OCI-LY7 (cell line): ENCODE data around the gene DGAT2. TPM values are rescaled to one million over a fixed set of nuclear protein-coding genes. Genes with fewer than 3 reads are reported as not detected.

Experiments used
- BruUV-seq: library from RNA; stranded (reverse); fragments of 400-500 nt; replicated peaks from 2 replicates; lab custom pipeline; 2021; lab: Mats Ljungman, UMichigan
- CTCF ChIA-PET: fragments of 300-600 bp; sonication (Branson Sonifier 250); formaldehyde crosslinking; loops from one replicate; lab custom pipeline; 2022; ENCODE audit warnings: antibody characterized with exemption; ENCODE audit not compliant: unreplicated experiment; lab: Charles Lee
- POLR2A ChIA-PET: fragments of 300-600 bp; sonication (Branson Sonifier 250); formaldehyde crosslinking; loops from one replicate; lab custom pipeline; 2022; ENCODE audit warnings: antibody characterized with exemption; lab: Charles Lee
- DNase-seq: peaks from one replicate; pipeline ENCODE4 v3.0.0-alpha.2; 2015; ENCODE audit warnings: low spot score
- H2AFZ ChIP-seq: fragments of 200-600 bp; sonication (generic), shearing (Covaris generic); 2 replicates; pipeline ENCODE4 v1.6.1; 2014; ENCODE audit warnings: mild to moderate bottlenecking, antibody characterized with exemption, low read length, moderate library complexity
- H3K27ac ChIP-seq: fragments of 200-600 bp; sonication (generic); 2 replicates; pipeline ENCODE4 v1.5.1; 2014; ENCODE audit warnings: mixed run types, low read depth, mild to moderate bottlenecking, moderate library complexity, low read length, inconsistent platforms; ENCODE audit not compliant: poor library complexity, severe bottlenecking
- H3K36me3 ChIP-seq: fragments of 200-600 bp; sonication (generic); 2 replicates; pipeline ENCODE4 v1.6.1; 2014; ENCODE audit warnings: mild to moderate bottlenecking, antibody characterized with exemption, low read length, moderate library complexity, mixed read lengths; ENCODE audit not compliant: insufficient read depth
- H3K4me1 ChIP-seq: fragments of 200-600 bp; sonication (generic); 2 replicates; pipeline ENCODE4 v1.5.1; 2014; ENCODE audit warnings: mild to moderate bottlenecking, low read length; ENCODE audit not compliant: insufficient read depth, poor library complexity, severe bottlenecking
- H3K4me2 ChIP-seq: fragments of 200-600 bp; sonication (generic); 2 replicates; pipeline ENCODE4 v1.6.1; 2014; ENCODE audit warnings: mild to moderate bottlenecking, low read length
- H3K4me3 ChIP-seq: fragments of 200-600 bp; sonication (generic); 2 replicates; pipeline ENCODE4 v1.5.1; 2014; ENCODE audit warnings: mild to moderate bottlenecking, low read depth, low read length; ENCODE audit not compliant: poor library complexity, severe bottlenecking
- H3K79me2 ChIP-seq: fragments of 200-600 bp; sonication (generic); 2 replicates; pipeline ENCODE4 v1.6.1; 2016; ENCODE audit warnings: low read depth, mild to moderate bottlenecking, low read length, moderate library complexity, mixed read lengths; ENCODE audit not compliant: insufficient read depth
- H3K9me2 ChIP-seq: fragments of 200-600 bp; sonication (generic); 2 replicates; pipeline ENCODE4 v1.6.1; 2016; ENCODE audit warnings: mild to moderate bottlenecking, low read length, mixed read lengths; ENCODE audit not compliant: insufficient read depth
- H3K9me3 ChIP-seq: fragments of 200-600 bp; sonication (generic); 2 replicates; pipeline ENCODE4 v1.6.1; 2014; ENCODE audit warnings: mild to moderate bottlenecking, mixed run types, low read length, mixed read lengths
- H4K20me1 ChIP-seq: fragments of 200-600 bp; sonication (generic); 2 replicates; pipeline ENCODE4 v1.6.1; 2014; ENCODE audit warnings: mild to moderate bottlenecking, antibody characterized with exemption, low read length, moderate library complexity, mixed read lengths; ENCODE audit not compliant: insufficient read depth
- CTCF ChIP-seq: fragments of 200-600 bp; sonication (generic); conservative IDR thresholded peaks from 2 replicates; pipeline ENCODE4 v1.5.1; 2014; ENCODE audit warnings: mild to moderate bottlenecking, antibody characterized with exemption, low read length, moderate library complexity, mixed read lengths
- EZH2phosphoT487 ChIP-seq: fragments of 200-600 bp; sonication (generic); IDR thresholded peaks from 2 replicates; pipeline ENCODE4 v1.6.1; 2018; ENCODE audit warnings: low read depth, borderline replicate concordance, mild to moderate bottlenecking, mixed run types, antibody characterized with exemption, low read length, moderate library complexity, mixed read lengths
- intact Hi-C: fragments of 100-400 bp; cut with micrococcal nuclease; formaldehyde crosslinking; loops from one replicate; pipeline ENCODE4 v1.10.0; 2022; ENCODE audit not compliant: unreplicated experiment
- total RNA-seq, 2 experiments: library from RNA; depleted of rRNA in 1 of 2; stranded (reverse); fragments of >200 nt in 1 of 2; shearing (Covaris generic) in 1 of 2; gene quantifications; 2 replicates each; pipeline ENCODE4 v1.2.3, GENCODE V29; 2014 to 2022

Gene DGAT2
- total RNA-seq, 2 experiments from 2014 or later, result 5.6 to 6.5 TPM

GRCh38 chr11:75757651-75758050 lies 10.9 kb upstream of the DGAT2 start:
- Histone ChIP-seq H3K36me3 (no peaks in the 10 kb centered on the region), H3K4me2 (no peak overlapping the region), H4K20me1 (no peaks in the 10 kb centered on the region), H3K4me3 (no peak overlapping the region), H3K4me1 (no peaks in the 10 kb centered on the region), H2AFZ (no peak overlapping the region), H3K9me3 (no peaks in the 10 kb centered on the region), H3K79me2 (no peaks in the 10 kb centered on the region), H3K9me2 (no peaks in the 10 kb centered on the region), H3K27ac (no peak overlapping the region)
- intact Hi-C loops, result no loop called here
- no peak for DNase-seq
- no TSS peak for BruUV-seq
- TF ChIP-seq EZH2phosphoT487, result no peak
- no peak for TF ChIP-seq CTCF
- ChIA-PET POLR2A (no interaction called here), CTCF (no interaction called here)

GRCh38 chr11:75759832-75760231 lies 8.7 kb upstream of the DGAT2 start:
- Histone ChIP-seq H3K4me1 (no peaks in the 10 kb centered on the region), H4K20me1 (no peaks in the 10 kb centered on the region), H3K9me3 (no peaks in the 10 kb centered on the region), H3K4me3 (no peak overlapping the region), H3K36me3 (no peaks in the 10 kb centered on the region), H3K79me2 (no peaks in the 10 kb centered on the region), H2AFZ (no peak overlapping the region), H3K27ac (no peak overlapping the region), H3K4me2 (no peak overlapping the region), H3K9me2 (no peaks in the 10 kb centered on the region)
- DNase-seq, result no peak
- BruUV-seq, result no TSS peak
- intact Hi-C loops, result no loop called here
- POLR2A ChIA-PET, result interaction anchor here (0.6 kb wide), 1 partner anchor 91 kb away, joined by 3 read pairs; no protein-coding TSS in a partner anchor
- CTCF ChIA-PET, result no interaction called here
- TF ChIP-seq EZH2phosphoT487 (no peak), CTCF (no peak)

- Histone ChIP-seq H3K4me1 (no peaks in the 10 kb centered on the region), H3K9me2 (no peaks in the 10 kb centered on the region), H3K79me2 (no peaks in the 10 kb centered on the region), H3K27ac (no peak overlapping the region), H3K36me3 (no peaks in the 10 kb centered on the region), H3K9me3 (no peaks in the 10 kb centered on the region), H3K4me3 (no peak overlapping the region), H3K4me2 (no peak overlapping the region), H4K20me1 (no peaks in the 10 kb centered on the region), H2AFZ (no peak overlapping the region)
- CTCF ChIA-PET, result no interaction called here
- intact Hi-C loops, result no loop called here
- no peak for DNase-seq
- BruUV-seq, result no TSS peak
- POLR2A ChIA-PET, result interaction anchor here (0.6 kb wide), 1 partner anchor 91 kb away, joined by 3 read pairs; no protein-coding TSS in a partner anchor
- TF ChIP-seq EZH2phosphoT487 (no peak), CTCF (no peak)
Observed at GRCh38 chr11:75760243-75760642, 8.3 kb upstream of the DGAT2 start.
